BJ (cell line): Measurements from ENCODE around the gene RAB6A. TPM values are rescaled to one million over a fixed set of nuclear protein-coding genes. Genes with fewer than 3 reads are reported as not detected.

Experiments
- CTCF ChIA-PET: fragments of 350-600 bp; formaldehyde crosslinking; extraction: SDS; loops from one replicate; lab custom pipeline; 2021; ENCODE audit warnings: antibody characterized with exemption, inconsistent platforms; lab: Yijun Ruan, JAX
- POLR2A ChIA-PET: fragments of 300-600 bp; sonication (Branson Sonifier 250); formaldehyde crosslinking; extraction: SDS; loops from one replicate; lab custom pipeline; 2021; ENCODE audit warnings: antibody characterized with exemption; lab: Charles Lee
- DNase-seq: peaks from one replicate; pipeline ENCODE4 v3.0.0-alpha.2; 2011; ENCODE audit warnings: low read depth
- H3K27me3 ChIP-seq: 2 replicates; pipeline ENCODE4 v1.6.0; 2011; ENCODE audit warnings: low read length; ENCODE audit not compliant: control insufficient read depth, insufficient read depth
- H3K36me3 ChIP-seq: 2 replicates; pipeline ENCODE4 v1.5.1; 2011; ENCODE audit warnings: low read length; ENCODE audit not compliant: control insufficient read depth, insufficient read depth
- H3K4me3 ChIP-seq: 2 replicates; pipeline ENCODE4 v1.5.1; 2011; ENCODE audit warnings: low read depth, mild to moderate bottlenecking, control low read depth, low read length
- polyA plus RNA-seq: library from polyadenylated mRNA; depleted of rRNA; stranded (reverse); fragments of >200 nt; gene quantifications from 2 replicates; pipeline ENCODE4 v1.2.3, GENCODE V29; 2011
- TF ChIP-seq, protein P1 (sequence below): IDR thresholded peaks from 2 replicates; pipeline ENCODE4 v1.5.1; 2011; ENCODE audit warnings: low read depth, mild to moderate bottlenecking, control low read depth, inconsistent platforms, low read length, moderate library complexity; ENCODE audit not compliant: insufficient read depth

The RAB6A gene
- polyA plus RNA-seq, 1 experiment = 73.5 TPM

DNA sequence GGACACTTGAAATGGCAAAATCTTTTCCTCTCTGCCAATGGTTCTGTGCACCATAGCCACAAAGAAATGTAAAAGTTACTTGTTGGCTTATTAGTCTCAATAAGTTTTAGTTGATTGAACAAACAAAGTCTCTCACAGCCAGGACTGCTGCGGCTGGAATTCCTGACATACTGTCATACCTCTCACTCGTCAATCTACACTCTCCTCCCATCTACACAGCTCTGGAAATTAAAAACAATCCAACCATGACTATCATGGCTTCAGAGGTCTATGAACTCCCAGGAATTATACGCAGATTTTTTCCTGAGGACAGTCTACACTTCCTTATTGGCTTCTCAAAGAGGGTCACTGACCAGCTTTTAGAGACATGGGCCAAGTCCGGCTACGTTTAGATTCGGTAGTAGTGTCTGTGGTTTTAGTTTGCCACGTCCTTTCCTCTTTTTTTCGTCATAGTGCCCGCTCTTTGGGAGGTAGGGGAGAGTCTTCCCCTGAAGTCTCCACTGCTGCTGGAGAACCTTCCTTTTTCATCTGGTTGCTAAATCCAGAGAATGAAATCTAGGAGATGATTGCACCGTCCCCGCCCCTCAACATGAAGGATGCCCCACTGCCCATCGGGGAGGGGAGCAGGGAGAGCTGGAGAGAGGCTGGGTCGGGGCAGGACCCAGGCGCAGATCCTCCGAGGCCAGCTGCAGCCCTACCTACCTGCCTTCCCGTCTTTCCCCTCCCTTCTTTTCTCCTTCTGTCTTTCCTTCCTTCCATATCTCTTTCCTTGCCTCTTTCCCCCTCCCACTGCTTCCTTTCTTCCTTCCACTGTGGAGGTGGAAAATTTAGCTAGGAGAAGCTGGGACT lies 115.5 kb downstream of the RAB6A start:
- no peak for DNase-seq
- TF ChIP-seq, protein P1, sequence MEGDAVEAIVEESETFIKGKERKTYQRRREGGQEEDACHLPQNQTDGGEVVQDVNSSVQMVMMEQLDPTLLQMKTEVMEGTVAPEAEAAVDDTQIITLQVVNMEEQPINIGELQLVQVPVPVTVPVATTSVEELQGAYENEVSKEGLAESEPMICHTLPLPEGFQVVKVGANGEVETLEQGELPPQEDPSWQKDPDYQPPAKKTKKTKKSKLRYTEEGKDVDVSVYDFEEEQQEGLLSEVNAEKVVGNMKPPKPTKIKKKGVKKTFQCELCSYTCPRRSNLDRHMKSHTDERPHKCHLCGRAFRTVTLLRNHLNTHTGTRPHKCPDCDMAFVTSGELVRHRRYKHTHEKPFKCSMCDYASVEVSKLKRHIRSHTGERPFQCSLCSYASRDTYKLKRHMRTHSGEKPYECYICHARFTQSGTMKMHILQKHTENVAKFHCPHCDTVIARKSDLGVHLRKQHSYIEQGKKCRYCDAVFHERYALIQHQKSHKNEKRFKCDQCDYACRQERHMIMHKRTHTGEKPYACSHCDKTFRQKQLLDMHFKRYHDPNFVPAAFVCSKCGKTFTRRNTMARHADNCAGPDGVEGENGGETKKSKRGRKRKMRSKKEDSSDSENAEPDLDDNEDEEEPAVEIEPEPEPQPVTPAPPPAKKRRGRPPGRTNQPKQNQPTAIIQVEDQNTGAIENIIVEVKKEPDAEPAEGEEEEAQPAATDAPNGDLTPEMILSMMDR = no peak
- CTCF ChIA-PET = interaction anchor here (1.0 to 6.3 kb wide), 3 partner anchors 16 to 166 kb away, joined by 3 to 66 read pairs (median 5); no protein-coding TSS in a partner anchor
- POLR2A ChIA-PET = no interaction called here
- H3K36me3 ChIP-seq = no peaks in the 10 kb centered on the region
- H3K4me3 ChIP-seq = no peak overlapping the region
- H3K27me3 ChIP-seq = peaks cover 9% of the 10 kb centered on the region

DNA sequence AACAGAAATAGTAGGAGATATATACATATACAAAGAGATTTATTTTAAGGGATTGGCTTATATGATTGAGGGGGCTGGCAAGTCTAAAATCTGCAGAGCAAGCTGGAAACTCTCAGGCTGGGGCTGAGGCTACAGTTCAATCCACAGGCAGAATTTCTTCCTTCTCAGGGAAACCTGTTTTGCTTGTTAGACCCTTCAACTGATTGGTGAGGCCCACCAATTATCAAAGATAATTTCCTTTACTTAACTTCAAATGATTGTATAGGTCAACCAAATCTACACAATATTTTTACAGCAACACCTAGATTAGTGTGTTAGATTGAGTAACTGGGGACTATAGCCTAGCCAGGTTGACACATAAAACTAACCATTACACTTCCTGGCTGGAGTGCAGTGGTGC lies 119.2 kb downstream of the RAB6A start:
- Histone ChIP-seq H3K4me3 (no peak overlapping the region), H3K27me3 (0 out of 2 replicates have a peak, but pooled peaks cover 3% of the 10 kb centered on the region), H3K36me3 (no peaks in the 10 kb centered on the region)
- no peak for DNase-seq
- TF ChIP-seq, protein P1 = no peak
- POLR2A ChIA-PET = no interaction called here
- CTCF ChIA-PET = interaction anchor here (1.6 kb wide), 1 partner anchor 20 kb away, joined by 4 read pairs; no protein-coding TSS in a partner anchor

DNA sequence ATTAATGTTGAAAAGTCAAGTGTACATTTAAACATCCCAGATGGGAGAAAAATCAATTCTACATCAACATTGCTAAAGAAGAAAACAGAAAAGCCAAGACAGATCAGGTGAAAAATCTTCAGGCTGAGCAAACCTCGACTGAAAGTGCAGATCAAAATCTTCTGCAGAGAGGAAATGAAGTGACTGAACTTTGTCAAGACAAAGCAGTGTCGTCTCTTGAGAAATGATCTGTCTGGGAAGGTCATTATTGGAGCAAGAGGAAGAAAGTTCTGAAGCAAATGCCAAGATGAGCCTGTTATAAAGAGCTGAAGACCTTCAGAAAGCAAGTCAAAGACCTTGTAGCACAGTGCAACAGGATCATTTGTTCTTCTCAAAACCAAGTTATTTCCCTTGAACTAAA lies 120.3 kb downstream of the RAB6A start:
- H3K4me3 ChIP-seq = no peak overlapping the region
- no peak for DNase-seq
- CTCF ChIA-PET = interaction anchor here (0.9 to 1.7 kb wide), 4 partner anchors 15 to 21 kb away, joined by 3 to 12 read pairs (median 4); no protein-coding TSS in a partner anchor
- TF ChIP-seq, protein P1 = no peak
- POLR2A ChIA-PET = no interaction called here
- H3K36me3 ChIP-seq = no peaks in the 10 kb centered on the region
- H3K27me3 ChIP-seq = 0 out of 2 replicates have a peak, but pooled peaks cover 3% of the 10 kb centered on the region

DNA sequence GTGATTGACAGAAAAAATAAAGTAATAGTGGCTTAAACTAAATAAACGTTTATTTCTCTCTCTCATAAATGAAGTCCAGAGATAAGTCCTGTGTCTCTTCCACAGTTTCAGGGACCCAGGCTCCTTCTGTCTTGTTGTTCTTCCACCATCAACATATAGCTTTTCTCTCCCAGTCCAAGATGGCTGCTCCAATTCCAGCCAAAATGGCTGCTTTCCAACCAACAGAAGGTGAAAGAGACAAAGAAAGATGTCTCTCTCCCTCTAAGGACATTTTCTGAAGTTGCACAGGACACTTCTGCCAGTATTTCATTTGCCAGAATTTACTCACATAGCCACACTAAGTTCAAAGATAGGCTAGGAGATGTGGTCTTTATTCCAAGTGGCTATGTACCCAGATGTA lies 123.9 kb downstream of the RAB6A start:
- TF ChIP-seq, protein P1 = no peak
- Histone ChIP-seq H3K36me3 (no peaks in the 10 kb centered on the region), H3K4me3 (no peak overlapping the region), H3K27me3 (no peaks in the 10 kb centered on the region; the same call in 1 of the 2 replicates)
- CTCF ChIA-PET = interaction anchor here (1.0 to 1.7 kb wide), 3 partner anchors 10 to 24 kb away, joined by 3 to 10 read pairs (median 4); partner anchors contain the start of gene PLEKHB1
- POLR2A ChIA-PET = interaction anchor here (0.7 kb wide), 1 partner anchor 282 kb away, joined by 14 read pairs; no protein-coding TSS in a partner anchor
- no peak for DNase-seq

DNA sequence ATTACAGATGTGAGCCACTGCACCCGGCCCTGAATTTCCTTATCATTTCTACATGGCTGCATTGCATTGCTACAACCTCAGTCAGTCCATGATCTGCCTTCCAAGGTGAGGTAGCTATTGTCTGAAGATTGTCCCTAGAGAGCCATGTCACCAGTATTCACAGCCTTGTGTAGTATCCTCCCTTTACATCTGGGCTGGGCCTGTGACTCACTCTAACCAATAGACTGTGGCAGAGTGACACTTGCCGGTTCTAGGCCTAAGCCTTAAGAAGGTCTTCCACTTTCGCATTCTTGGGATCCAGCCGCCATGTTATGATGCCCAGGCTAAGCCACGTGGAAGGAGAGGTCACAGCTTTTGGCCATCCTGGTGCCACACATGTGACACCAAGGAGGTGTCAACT lies 124.6 kb downstream of the RAB6A start:
- POLR2A ChIA-PET = no interaction called here
- TF ChIP-seq, protein P1 = no peak
- no peak for DNase-seq
- H3K36me3 ChIP-seq = no peaks in the 10 kb centered on the region
- CTCF ChIA-PET = interaction anchor here (0.7 to 1.7 kb wide), 5 partner anchors 11 to 811 kb away, joined by 3 to 10 read pairs (median 3); partner anchors contain the start of gene PLEKHB1
- no peaks in the 10 kb centered on the region; the same call in 1 of the 2 replicates for H3K27me3 ChIP-seq
- no peak overlapping the region for H3K4me3 ChIP-seq
